NCI-H2196 treated with DMSO at 0.1 percent for 48 hours (cell line): Measurements from ENCODE around the gene CCDC169.

ENCODE experiments used
- DNase-seq: peaks from one replicate; lab custom pipeline; 2025; ENCODE audit not compliant: unreplicated experiment; lab: John Stamatoyannopoulos, UW

CCDC169 gene

GRCh38 chr13:36244990-36245389, 52.6 kb downstream of the CCDC169 start:
- no peak for DNase-seq

- no peak for DNase-seq
These were observed 53.5 kb downstream of the CCDC169 start for GRCh38 chr13:36244073-36244472.

- no peak for DNase-seq
These were observed 54.9 kb downstream of the CCDC169 start for GRCh38 chr13:36242761-36243160.

- no peak for DNase-seq
These were observed 66.4 kb downstream of the CCDC169 start for GRCh38 chr13:36231236-36231635.

- no peak for DNase-seq
These were observed 72.9 kb downstream of the CCDC169 start for GRCh38 chr13:36224730-36225129.

- no peak for DNase-seq
These were observed 77.7 kb downstream of the CCDC169 start for GRCh38 chr13:36219883-36220282.

- DNase-seq, result no peak
These were observed 80.2 kb downstream of the CCDC169 start for GRCh38 chr13:36217456-36217855.

GRCh38 chr13:36214163-36214921, 83.3 kb downstream of the CCDC169 start, which contains the start of gene SOHLH2:
SOHLH2 (minus strand) TSS chr13:36214556; CDS start chr13:36214526, 30 bp downstream.
- no peak for DNase-seq

- no peak for DNase-seq
These were observed 84.8 kb downstream of the CCDC169 start for GRCh38 chr13:36212789-36213188.

GRCh38 chr13:36211567-36211966, 86.0 kb downstream of the CCDC169 start:
- no peak for DNase-seq

- no peak for DNase-seq
These were observed 86.9 kb downstream of the CCDC169 start for GRCh38 chr13:36210738-36211137.

GRCh38 chr13:36207672-36208071, 89.9 kb downstream of the CCDC169 start:
- no peak for DNase-seq

- DNase-seq, result no peak
These were observed 104.3 kb downstream of the CCDC169 start for GRCh38 chr13:36193151-36193855.

- no peak for DNase-seq
These were observed 105.4 kb downstream of the CCDC169 start for GRCh38 chr13:36192166-36192565.

GRCh38 chr13:36190771-36191170, 106.8 kb downstream of the CCDC169 start:
- no peak for DNase-seq

- DNase-seq, result no peak
These were observed 109.2 kb downstream of the CCDC169 start for GRCh38 chr13:36188441-36188840.

GRCh38 chr13:36183901-36184300, 113.7 kb downstream of the CCDC169 start:
- no peak for DNase-seq
